T1000 (cell line): Measurements from ENCODE around the gene ATP8B1.
"Not testable (repeated sequence)": the region's sequence is repeated elsewhere in the genome, so short reads cannot be mapped to it uniquely, and the experiment has no call there.

ENCODE experiments used
- DNase-seq: peaks from one replicate; lab custom pipeline; 2025; ENCODE audit warnings: mixed read lengths; lab: John Stamatoyannopoulos, UW

Gene ATP8B1

DNA sequence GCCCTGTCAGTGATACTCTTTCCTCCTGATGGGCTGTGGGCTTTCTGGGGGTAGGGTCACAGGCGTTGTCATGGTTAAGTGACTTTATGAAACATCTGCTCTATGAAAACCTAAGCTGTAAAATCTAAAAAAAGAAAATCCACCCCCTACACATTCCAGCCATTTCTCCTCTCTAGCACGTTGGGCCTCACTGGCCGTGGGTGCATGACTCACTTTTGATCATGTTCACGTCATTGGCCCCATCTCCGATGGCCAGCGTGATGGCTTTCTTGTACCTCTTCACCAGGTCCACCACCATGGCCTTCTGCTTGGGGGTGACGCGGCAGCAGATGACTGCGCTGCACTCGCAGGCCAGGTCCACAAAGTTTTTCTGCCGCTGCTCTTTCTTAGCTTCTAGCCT lies 142.2 kb downstream of the ATP8B1 start:
- DNase-seq, result no peak

DNA sequence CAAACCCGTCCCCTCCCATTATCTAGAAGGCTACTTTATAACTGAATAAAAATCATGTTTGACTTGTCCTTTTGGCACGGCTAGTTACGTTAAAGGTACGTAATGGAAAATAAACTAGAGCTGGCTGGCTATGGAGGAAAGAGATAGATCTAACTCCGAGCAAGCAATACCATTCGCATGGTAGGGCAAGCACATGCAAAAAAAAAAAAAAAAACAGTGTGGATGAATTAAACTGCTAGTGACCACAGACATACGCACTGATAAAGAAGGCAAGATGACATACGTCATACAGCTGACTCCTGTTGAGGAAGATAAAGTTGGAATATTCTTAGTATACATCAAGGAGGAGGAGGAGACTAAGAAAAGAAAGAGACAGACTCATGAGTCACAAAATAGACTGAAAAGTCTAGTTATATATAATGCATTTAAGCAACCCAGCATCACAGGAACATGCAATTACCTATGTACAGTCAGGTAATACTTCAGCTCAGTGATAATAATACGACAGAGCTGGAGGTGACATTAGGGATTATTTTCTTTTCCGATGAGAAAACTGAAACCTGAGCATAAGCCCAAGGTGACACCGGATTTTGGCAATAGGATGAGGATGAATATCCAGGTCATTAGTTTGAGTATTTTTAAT lies 143.5 kb downstream of the ATP8B1 start:
- no peak for DNase-seq

DNA sequence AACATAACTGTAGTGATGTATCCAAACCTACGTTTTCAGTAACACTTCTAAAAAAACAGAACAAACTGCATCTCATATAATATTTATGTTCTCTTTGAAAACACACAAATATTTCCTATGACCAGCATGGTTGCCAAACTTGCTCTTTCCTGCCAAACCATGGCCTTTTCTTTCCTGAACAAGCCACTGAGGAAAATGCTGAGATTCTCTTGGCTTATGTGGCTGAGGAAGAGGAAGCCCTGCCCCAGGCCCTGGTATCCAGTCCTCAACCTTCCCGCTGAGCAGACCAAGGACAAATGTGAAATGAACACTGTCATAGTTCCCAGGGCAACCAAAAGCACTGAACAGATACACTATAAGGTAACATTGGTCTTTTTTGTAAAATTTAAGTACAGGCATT lies 145.6 kb downstream of the ATP8B1 start:
- no peak for DNase-seq

DNA sequence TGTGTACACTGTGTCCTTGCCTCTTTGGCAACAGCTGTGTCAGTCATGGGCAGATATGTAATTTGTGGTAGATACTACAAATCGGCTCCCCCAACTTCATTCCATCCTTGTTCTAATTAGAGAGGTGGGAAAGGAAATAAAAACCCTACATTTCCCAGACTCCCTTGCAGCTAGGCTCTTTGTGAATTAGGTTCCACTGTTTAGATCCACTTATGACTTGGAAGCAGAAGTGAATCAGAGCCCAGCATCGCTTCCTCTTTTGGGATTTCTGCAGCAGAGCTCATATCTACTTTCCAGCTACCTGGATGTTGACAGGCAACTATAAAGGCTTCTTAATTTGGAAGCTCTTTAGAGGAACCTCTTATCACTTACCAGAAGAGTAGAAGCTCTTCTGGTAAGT lies 147.4 kb downstream of the ATP8B1 start:
- no peak for DNase-seq

DNA sequence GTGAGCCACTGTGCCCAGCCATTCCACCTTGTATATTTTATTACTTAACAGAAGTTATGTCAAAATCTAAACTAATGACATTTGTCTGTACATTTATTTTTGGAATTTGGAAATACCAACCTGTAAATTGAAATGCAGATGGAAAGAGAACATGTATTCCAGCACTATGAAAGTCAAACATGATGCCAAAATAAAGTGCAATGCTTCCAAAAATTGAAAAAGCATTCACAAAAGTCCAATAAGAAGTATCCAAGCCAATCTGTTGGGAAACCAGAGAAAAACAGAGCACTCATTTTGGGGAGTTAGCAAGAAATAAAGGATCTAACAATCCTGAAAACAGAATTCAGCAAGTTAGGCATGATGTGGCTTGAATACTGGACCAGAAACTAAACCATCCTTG lies 151.2 kb downstream of the ATP8B1 start:
- DNase-seq, result no peak

DNA sequence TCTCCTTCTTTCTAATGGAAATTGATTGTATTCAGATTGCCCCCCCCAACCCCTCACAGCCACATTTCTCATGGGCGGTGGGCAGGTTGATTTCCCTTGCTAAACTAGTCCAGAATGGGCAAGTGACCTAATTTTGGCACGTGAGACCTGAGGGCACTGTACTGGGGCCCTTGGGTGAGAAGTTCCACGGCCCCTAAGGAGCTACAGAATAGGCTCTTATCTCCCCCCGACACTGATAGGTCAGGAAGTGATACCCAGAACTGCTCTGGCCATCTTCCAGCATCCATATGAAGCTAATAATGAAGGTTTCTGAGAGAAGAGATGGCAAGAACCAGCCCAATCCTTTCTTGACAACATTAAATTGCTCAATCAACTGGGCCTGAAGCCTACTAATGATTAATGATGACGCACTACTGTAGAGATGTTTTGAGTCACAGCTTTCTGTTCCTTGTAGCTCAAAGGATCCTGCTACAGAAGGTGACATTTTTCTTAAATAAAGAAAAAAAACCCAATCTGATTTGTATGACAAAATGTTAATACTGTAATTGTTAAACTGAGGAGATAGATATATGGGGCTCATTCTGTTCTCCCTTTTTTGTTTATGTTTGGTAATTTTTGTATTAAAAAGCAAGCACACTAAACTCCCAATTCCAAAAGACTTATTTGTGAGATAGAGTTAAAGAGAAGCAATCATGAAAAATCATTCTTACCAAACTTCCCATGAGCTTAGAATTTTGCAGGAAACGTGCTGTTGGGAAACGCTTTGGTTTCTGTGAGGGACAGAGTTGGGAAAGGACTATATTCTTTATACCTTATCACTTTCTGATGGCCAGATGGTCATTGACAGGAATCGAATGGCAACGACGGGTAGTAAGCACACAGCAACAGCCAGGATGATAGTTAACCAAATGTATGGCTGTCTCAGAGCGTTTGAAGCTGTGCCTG lies 153.3 kb downstream of the ATP8B1 start:
- DNase-seq, result no peak

DNA sequence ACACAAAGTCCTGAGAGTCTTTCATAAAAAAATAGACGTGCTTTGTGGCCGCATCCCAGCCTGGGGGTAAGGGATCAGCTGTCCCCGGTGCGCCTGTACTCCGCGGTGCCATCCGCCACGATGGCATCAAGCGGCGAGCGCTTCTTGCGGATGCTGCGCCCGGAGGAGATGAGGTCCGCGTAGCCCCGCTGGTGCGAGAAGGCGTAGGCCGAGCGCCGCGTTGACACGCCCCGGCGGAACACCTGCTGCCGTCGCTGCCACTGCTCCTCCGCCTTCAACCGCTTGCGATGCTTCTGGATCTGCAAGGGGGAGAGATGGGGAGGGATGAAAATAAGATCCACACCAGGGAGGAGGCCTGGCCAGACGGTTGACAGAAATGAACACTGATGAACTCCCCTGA lies 154.7 kb downstream of the ATP8B1 start:
- no peak for DNase-seq

DNA sequence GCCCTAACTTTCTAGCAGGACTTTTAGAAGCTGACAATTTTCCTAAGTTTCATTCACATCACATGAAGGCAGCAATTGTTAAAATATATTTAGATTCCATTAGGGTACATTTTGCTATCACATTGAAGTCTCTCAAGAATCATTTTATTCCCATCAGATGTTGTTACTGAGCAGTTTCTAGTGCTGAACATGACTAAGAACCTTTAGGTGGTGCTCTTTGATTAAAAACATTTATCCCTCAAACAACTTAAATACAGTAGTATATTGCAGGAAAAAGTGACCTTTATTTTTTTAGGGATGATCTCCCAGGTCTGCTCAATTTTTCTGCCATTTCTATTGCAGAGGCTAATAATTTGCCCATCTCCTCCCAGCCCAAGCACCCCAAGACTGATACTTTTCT lies 158.6 kb downstream of the ATP8B1 start:
- no peak for DNase-seq

DNA sequence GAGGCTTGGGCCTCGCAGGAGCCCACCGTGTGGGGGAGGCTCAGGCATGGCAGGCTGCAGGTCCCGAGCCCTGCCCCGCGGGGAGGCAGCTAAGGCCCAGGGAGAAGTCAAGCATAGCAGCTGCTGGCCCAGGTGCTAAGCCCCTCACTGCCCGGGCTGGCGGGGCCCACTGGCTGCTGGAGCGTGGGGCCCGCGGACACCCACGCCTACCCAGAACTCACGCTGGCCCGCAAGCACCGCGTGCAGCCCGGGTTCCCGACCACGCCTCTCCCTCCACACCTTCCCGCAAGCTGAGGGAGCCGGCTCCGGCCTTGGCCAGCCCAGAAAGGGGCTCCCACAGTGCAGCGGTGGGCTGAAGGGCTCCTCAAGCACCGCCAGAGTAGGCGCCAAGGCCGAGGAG lies 159.4 kb downstream of the ATP8B1 start:
- not testable (repeated sequence) for DNase-seq

DNA sequence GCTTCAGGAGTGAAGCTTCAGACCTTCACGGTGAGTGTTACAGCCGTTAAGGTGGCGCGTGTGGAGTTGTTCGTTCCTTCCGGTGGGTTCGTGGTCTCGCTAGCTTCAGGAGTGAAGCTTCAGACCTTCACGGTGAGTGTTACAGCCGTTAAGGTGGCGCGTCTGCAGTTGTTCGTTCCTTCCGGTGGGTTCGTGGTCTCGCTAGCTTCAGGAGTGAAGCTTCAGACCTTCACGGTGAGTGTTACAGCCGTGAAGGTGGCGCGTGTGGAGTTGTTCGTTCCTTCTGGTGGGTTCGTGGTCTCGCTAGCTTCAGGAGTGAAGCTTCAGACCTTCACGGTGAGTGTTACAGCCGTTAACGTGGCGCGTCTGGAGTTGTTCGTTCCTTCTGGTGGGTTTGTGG lies 160.7 kb downstream of the ATP8B1 start:
- DNase-seq, result not testable (repeated sequence)

DNA sequence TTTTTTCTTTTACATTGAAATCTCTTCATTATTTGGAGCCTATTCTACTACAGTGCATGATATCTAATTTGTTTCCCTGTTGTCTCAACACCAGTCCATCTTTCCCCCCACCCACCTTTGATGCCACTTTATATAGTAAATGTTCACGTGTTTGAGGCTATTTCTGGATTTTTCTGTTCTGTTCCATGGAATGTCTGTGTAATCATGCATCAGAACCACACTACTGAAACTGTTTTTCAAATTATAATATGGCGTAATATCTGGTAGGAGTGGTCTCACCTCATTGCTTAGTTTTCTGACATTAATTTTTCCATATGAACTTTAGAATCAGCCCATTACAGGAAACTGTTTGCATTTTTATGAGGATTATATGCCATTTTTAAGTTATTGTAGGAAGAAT lies 162.4 kb downstream of the ATP8B1 start:
- no peak for DNase-seq

DNA sequence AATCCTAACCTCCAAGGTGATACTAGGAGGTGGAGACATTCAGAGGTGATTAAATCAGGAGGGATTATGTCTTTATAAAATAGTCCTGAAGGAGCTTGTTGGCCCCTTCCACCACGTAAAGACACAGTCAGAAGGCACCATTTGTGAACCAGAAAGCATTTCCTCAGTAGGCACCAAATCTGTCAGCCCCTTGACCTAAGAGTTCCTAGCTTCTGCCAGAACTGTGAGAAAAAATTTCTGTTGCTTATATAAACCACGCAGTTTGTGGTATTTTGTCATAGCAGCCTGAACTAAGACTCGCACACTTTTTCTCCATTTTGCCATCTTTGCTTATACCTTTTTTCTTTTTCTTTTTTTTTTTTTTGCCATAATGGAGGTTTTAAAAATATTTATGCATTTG lies 162.9 kb downstream of the ATP8B1 start:
- no peak for DNase-seq

DNA sequence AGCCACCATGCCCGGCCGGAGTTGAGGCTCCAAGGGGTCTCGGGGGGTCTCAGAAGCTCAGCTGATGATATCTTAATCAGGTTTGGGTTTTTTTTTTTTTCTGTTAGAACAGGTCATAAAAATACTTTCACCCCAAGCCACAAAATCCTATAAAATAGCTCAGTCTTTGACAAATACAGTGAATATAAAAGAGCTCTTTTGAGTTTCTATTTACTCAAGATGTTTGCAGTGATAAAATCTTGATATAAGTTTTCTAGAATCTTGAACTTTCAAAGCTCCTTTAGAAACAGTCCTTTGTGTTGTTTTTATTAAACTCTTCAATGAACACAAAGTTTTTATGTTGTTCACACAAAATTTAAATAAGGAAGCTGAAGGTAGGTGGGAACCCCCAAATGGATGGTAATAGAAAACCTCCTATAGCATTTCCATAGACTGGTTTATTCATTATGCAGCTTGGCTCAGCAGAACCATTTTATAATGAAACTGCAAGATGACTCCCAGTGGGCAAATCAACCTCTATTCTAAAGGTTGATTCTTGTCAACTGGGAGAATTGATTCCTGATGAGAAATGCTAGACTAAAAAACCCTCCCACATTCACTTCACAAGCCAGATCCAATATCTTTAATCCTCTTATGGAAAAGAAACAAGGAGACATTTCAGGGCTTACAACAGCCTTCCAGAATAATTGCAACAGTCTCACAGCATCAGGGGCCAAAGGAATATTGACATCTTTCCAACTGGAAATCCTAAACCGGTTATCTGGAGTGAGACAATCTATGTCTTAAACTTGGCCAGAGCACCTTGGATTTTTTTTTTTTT lies 167.9 kb downstream of the ATP8B1 start:
- no peak for DNase-seq

DNA sequence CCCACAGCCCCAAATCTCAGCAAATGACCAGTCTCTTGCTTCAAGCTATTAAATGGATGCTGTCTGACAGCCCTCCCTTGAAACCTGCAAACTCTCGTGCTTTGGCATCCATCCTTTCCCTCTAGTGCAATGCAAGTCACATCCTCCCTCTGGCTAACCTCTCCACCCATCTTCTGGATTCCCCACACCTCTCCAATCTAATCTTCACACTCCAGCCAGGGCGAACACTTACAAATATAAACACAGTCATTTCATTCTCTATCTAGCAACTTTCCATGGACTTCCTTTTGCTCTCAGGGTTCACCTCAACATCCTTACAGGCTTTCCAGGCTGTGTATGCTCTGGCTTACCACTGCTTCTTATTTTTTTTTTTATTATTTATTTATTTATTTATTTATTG lies 171.4 kb downstream of the ATP8B1 start:
- no peak for DNase-seq

DNA sequence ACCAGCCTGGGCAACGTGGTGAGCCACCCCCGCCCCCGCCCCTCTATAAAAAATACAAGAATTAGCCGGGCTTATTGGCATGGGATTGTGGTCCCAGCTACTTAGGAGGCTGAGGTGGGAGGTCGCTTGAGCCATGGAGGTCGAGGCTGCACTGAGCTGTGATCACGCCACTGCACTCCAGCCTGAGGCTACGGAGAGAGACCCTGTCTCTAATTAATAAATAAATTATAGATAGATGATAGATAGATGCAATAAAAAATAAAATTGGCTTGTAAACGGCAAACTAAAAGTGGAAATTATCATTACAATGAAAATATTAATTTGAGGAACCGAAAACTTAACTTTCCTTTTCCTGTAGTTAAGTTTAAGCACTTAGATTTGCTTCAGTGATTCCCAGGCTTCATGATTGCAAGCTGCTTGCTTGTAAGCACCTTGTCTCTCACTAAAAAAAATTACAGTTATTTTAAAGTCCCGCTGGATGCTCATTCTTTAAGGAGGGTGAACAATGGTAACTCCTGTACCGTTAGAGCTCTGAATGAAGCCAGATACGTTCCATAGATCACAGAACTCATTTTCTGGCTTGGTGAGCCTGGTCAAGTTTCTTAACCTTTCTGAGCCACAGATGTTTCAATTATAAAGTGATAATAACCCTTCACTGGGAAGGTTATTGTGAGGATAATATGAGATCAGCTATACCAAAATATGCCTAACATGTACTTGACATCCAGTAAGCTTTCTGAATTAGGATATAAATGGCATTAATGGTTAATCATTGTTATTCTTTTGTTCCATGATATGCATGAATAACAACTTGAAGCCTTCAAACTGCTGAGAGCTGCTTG lies 172.1 kb downstream of the ATP8B1 start:
- DNase-seq, result no peak

DNA sequence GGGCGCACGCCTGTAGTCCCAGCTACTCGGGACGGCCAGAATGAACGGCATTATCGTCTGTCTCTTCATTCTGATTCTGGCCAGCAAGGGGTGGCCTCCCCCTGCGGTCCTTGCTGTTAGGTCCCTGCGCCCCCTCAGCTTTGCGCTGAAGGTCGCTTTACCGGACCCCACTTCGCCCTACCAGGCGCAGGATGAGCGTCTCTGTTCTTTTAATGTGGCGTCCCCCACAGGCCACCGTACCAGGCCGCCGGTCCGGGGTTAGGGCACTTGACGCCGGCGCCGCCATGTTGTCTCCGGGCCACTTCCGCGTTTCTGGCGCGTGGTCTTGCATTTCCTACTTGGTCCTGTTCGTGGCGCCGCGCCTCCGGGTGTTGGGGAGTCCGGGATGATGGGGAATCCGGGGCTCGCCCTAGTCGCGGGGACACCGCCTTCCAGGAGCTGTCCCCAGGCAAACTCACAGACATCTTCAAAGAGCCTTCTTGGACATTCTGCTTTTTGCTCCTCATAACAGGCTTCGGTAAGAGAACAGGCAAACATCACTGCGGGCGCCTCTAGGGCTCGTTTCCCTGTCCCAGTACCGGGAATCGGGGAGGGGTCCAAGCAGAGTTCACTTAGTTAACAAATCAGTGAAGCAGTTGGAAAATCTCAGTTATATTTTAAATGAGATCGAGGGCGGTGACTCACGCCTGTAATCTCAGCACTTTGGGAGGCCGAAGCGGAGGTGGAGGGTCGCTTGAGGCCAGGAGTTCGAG lies 172.9 kb downstream of the ATP8B1 start:
- peak; percentile 62 for DNase-seq

DNA sequence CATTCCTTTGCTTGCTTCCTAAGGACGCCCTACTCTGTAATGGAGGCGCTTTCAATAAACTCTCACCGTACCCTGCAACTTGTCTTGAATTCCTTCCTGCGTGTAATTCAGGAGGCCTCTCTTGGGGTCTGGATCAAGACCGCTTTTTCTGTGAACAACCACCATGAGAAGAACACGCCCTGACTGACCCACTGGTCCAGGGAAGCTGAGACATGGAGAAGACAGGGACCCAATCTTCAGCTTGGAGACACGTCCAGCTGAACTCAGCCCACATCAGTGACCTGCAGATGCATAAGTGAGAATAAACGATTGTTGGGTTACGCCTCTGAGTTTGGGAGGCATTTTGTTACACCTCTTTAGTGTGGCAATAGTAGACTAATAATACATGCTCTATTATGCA lies 173.7 kb downstream of the ATP8B1 start:
- no peak for DNase-seq

DNA sequence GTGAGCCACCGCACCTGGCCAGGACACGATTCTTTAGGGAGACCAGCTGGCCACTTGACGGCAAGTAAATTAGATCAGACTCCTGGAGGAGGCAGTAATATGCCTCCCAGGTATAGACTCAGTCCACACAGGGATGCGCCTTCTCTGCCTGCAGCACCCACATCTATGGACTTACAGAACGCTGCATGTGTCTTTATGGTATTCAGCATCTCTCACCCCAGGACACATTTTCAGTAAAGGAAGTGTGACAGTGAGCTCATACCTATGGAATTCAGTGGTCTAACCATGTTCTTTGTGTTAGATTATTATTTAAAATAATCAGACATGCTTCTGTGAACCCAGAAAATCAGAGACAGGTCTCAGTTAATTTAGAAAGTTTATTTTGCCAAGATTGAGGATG lies 175.6 kb downstream of the ATP8B1 start:
- no peak for DNase-seq

DNA sequence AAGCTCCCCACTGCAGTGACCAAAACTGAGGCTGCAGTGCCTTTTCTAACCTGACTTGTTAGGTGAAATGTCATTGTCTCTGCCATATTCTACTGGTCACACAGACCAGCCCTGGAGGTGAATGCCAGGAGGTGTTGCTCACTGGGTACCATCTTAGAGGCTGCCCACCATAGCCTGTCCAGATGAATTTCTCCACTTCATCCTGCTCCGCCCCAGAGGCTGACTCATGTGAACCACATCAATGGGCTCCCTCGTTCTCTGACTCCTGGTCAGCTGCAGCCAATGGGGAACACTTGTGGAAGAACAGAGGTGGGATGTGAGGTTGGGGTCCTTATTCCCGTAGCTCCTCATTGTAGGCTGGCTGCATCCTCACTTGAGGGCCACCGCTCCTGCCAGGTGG lies 178.1 kb downstream of the ATP8B1 start:
- no peak for DNase-seq

DNA sequence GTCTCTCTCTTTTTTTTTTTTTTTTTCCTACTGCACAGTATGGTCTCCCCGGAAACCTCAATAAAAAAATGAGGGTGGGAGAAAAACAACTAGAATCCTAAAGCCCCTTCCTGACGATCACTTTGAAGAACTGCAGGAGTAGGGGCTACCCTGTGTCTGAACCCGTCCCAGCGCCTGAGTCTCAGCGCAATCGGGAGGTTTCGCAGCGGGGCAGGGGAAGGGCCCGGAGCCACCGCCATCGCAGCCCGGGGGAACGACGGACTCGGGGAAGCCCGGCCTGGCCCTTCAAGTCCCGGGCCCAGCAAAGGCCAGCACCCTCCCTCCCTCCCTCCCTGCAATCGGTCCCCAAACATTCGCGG lies 181.9 kb downstream of the ATP8B1 start:
- no peak for DNase-seq

DNA sequence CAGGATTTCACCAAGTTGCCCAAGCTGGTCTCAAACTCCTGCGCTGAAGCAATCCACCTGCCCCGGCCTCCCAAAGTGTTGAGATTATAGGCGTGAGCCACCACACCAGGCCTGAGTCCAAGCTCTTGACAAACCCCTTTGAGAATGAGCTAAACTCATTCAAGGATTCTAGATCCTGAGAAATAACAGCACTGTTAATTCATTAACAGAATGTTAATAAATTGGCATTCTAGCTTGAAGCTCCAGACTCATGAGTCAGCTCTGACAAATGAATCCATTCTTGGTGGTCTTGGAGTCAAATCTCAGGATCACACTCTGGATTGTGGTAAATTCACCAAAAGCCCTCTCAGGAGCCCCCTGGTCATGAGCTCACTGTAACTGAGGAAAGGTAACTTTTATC lies 183.2 kb downstream of the ATP8B1 start:
- no peak for DNase-seq
